ENCODE results near the gene TMEM232.

DNA sequence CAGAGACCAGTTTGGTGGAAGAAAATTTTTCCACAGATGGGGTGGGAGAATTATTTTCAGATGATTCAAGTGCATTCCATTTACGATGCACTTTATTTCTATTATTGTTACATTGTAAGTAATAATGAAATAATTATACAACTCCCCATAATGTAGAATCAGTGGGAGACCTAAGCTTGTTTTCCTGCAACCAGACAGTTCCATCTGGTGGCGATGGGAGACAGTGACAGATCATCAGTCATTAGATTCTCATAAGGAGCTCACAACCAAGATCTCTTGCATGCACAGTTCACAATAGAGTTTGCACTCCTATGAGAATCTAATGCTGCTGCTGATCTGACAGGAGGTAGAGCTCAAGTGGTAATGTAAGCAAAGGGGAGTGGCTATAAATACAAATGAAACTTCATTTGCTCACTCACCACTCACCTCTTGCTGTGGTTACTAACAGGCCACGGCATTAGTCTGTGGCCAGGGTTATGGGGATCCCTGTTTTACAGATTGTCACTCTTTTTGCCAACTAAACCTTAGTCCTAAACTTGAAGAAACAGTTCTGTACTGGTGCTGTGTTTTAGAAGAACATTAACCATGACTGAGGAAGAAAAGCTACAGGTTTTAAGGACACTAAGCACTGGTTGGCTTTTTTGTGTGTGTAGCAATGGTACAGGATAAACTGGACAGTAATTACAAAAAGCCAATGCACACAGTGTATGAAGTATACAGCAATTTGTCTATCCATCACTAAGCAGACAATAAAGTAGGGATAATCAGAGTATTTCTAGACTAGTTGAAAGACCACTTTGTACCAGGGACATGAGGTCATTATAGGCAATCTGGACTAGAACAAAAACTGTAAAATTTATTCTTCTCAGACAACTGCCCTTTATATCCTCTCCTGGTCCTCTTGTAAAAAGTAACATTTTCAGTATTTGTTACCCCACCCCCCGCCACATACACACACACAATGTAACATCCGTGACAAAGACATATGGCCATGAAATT lies 9.9 kb downstream of the TMEM232 start:
- TF ChIP-seq POLR2A (IDR thresholded peaks at IDR 0.05; ENCODE audit: low read length) = no peak
- TF ChIP-seq GATA1 (IDR thresholded peaks at IDR 0.05; ENCODE audit: low read depth, low read length) = no peak

Data from erythroblast (primary cell).